ENCODE measurements around the gene EMD.
"Not testable (repeated sequence)": the region's sequence is repeated elsewhere in the genome, so short reads cannot be mapped to it uniquely, and the experiment has no call there.

The EMD gene

DNA sequence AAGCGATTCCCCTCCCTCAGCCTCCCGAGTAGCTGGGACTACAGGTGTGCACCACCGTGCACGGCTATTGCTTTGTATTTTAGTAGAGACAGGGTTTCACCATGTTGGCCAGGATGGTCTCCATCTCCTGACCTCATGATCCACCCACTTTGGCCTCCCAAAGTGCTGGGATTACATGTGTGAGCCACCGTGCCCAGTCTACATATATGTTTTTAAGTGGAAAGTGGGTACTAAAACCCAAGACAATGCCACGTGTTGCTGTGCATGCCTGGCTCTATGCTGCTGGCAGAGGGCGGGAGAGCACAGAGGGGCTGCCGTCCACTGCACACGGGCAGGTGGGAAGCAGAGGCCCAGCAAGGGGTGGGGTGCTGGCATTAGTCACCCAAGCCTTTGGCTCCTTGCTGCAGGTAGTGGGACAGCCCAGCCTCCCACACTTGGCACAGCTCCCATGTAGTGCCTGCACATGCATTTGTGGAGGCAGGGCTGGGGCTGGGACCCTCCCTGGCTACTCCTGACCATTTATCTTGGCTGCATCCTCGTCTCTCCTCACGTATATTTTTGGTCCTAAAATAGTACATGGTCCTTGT is 3.5 kb downstream of the EMD start:
- ChIA-PET CTCF (interaction anchor here (3.5 kb wide), 1 partner anchor 9 kb away, joined by 24 read pairs; no protein-coding TSS in a partner anchor), POLR2A (interaction anchor here (1.5 kb wide), 1 partner anchor 12 kb away, joined by 5 read pairs; no protein-coding TSS in a partner anchor)
- no peak for DNase-seq (ENCODE audit: extremely low spot score)
- no peak for TF ChIP-seq CTCF (IDR thresholded peaks at IDR 0.05; ENCODE audit: control extremely low read depth, extremely low read depth, low read depth, missing control alignments)

DNA sequence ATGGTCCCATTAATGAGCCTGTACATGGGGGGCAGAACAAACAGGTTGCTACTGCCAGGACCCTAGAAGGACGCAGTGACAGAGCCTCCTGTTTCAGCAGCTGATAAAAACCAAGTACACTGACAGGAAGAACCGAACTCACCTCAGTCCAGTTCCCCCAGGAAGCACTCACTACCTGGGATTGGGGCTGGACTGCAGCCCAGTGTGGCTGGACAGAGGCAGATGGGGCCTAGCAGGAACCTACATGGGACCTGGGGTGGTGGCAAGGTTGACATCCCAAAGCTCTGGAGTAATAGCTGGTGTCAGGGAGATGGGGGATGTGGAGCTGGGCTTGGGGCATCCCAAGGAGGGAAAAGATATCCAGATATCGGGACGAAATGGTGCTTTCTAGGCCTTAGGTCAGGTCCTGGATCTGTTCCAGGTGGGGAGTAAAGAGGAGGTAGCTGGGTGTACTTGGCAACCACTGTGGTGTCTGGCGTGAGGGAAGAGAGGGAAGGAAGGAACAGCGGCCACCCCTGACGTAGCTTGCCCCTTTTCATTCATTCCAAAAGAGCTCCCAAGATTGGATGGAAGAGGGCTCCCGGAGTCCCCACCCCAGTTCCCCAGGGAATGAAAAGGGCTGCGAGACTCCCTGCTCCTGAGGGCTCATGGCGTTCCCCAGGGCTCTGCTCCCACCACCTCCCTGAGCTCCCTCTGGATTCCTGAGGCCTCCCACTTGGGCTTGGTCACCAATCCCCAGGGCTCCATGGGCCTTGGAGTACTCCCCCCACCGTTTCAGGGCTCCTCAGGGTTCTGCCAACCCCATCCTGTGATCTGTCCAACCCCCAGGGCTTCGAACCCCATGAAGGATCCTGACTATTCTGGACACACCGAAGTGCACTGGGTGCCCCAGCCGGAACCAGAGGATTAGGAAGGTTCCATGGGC is 4.5 kb downstream of the EMD start:
- POLR2A ChIA-PET: interaction anchor here (1.3 to 1.5 kb wide), 2 partner anchors 13 to 14 kb away, joined by 4 to 5 read pairs; partner anchors contain the start of gene RPL10
- no peak for DNase-seq (ENCODE audit: extremely low spot score)
- CTCF ChIA-PET: interaction anchor here (1.1 to 3.5 kb wide), 3 partner anchors 10 to 150 kb away, joined by 3 to 24 read pairs (median 4); no protein-coding TSS in a partner anchor
- no peak for TF ChIP-seq CTCF (IDR thresholded peaks at IDR 0.05; ENCODE audit: control extremely low read depth, extremely low read depth, low read depth, missing control alignments)

DNA sequence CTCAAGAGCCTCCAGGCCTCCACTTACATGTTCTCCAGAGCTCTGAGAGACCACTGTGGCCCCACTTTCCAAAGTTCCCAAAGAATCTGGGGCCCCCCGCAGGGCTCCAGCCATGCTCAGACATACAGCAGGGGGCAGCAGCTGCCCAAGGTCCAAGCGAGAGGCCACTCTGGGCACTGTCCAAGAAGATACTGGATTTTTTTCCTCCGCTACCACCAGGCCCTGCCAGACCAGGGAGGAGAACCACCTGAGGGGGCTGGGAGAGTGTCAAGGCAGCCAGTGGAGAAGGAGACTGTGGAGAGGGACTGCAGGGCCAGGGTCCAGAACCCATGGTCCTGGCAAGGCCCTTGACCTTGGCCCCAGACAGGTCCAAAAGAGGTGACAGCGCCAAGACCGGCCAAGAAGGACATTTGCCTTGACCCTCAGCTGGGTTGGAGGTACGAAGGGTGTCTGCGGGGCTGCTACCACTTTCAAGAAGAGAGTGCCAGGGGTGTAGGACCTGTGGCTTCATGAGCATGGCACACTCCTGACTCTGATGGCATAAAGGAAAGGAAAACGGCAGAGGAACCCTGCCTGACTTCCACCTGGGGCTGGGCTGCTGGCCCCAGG is 5.3 kb downstream of the EMD start:
- no peak for DNase-seq (ENCODE audit: extremely low spot score)
- CTCF ChIA-PET: interaction anchor here (1.1 to 3.5 kb wide), 3 partner anchors 11 to 149 kb away, joined by 3 to 24 read pairs (median 4); no protein-coding TSS in a partner anchor
- POLR2A ChIA-PET: interaction anchor here (1.3 kb wide), 1 partner anchor 14 kb away, joined by 4 read pairs; the partner anchor contains the start of gene RPL10
- no peak for TF ChIP-seq CTCF (IDR thresholded peaks at IDR 0.05; ENCODE audit: control extremely low read depth, extremely low read depth, low read depth, missing control alignments)

GRCh38 chrX:154388094-154388493 is 9.0 kb downstream of the EMD start:
- POLR2A ChIA-PET; CTCF ChIA-PET; DNase-seq (ENCODE audit: extremely low spot score): not testable (repeated sequence)

DNA sequence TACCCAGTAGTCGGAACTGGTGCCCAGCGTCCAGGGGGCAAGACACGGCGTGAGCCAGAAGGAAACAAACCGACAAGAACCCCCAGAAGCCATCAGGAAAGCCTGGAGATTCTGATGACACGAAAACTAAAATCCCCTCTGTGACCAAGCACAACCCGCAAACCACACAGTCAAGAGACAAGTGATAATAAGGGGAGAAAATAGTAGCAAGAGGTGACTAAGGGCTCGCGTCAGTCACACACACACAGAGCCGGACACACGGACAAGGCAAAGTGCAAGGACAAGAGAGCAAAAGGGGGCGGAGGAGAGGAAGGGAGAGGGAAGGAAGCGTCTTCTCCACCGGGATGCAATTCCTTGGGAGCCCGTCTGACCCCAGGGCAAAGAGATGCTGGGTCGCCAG is 9.6 kb downstream of the EMD start:
- POLR2A ChIA-PET; CTCF ChIA-PET; DNase-seq (ENCODE audit: extremely low spot score): not testable (repeated sequence)

DNA sequence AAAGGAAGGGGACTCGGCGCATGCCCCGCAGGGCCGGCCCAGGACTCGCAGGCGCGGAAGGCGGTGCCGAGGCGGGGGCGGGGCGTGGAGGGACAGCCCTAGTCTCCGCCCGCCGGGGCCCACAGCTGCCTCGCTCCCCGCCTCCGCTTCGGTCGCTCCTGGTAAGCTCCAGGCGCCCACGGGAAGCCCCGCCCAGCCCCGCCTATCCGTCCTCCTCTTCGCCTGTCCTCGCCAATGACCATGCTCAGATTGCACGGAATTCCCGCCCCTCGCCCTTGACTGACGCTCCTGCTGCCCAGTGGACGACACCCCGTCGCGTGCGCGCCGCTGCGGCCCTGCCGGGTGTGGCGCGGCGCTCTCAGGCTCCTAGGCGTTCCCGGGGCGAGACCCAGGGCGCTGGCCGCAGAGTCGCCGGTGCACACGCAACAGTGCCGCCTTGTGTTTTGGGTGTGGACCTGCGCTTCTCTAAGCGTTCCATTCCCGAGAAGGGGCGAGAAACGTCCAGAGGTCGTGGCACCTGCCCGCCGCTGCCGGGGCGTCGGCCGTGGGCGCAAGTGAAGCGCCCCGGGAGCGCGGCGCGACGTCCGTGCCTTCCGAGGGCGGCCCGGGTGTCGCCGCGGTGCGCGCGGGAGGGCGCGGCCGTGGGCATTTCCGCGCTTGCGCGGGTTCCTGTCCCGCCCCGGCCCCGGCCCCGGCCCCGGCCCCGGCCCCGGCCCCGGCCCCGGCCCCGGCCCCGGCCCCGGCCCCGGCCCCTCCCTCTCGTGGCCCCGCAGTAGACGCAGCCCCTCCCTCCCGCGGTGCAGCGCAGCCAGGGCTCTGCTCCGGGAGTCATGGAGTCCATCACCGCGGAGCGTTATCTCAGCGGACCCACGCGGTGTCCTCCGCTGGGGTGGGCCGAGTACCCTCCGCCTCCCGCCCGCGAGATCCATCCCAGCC is 11.0 kb downstream of the EMD start:
- DNase-seq (ENCODE audit: extremely low spot score); POLR2A ChIA-PET; CTCF ChIA-PET: not testable (repeated sequence)

GRCh38 chrX:154396363-154396762 is 17.3 kb downstream of the EMD start:
- CTCF ChIA-PET; POLR2A ChIA-PET; DNase-seq (ENCODE audit: extremely low spot score): not testable (repeated sequence)
